ENCODE results near the gene UTP25.

Gene UTP25

GRCh38 chr1:209827384-209828262 lies at the start of gene UTP25:
Gene UTP25 (plus strand): TSS chr1:209827972. CDS start chr1:209828064, 92 bp downstream.
- POLR2A ChIA-PET: no interaction called here
- TF ChIP-seq, protein P1, sequence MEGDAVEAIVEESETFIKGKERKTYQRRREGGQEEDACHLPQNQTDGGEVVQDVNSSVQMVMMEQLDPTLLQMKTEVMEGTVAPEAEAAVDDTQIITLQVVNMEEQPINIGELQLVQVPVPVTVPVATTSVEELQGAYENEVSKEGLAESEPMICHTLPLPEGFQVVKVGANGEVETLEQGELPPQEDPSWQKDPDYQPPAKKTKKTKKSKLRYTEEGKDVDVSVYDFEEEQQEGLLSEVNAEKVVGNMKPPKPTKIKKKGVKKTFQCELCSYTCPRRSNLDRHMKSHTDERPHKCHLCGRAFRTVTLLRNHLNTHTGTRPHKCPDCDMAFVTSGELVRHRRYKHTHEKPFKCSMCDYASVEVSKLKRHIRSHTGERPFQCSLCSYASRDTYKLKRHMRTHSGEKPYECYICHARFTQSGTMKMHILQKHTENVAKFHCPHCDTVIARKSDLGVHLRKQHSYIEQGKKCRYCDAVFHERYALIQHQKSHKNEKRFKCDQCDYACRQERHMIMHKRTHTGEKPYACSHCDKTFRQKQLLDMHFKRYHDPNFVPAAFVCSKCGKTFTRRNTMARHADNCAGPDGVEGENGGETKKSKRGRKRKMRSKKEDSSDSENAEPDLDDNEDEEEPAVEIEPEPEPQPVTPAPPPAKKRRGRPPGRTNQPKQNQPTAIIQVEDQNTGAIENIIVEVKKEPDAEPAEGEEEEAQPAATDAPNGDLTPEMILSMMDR (IDR thresholded peaks at IDR 0.05; ENCODE audit: control extremely low read depth, extremely low read depth, low read depth, missing control alignments): peak; percentile 63
- peak; percentile 89 for DNase-seq (ENCODE audit: extremely low spot score)
- CTCF ChIA-PET: interaction anchor here (0.5 to 8.2 kb wide), 20 partner anchors 10 to 513 kb away, joined by 3 to 190 read pairs (median 4); partner anchors contain the start of genes C1orf74 and IRF6

DNA sequence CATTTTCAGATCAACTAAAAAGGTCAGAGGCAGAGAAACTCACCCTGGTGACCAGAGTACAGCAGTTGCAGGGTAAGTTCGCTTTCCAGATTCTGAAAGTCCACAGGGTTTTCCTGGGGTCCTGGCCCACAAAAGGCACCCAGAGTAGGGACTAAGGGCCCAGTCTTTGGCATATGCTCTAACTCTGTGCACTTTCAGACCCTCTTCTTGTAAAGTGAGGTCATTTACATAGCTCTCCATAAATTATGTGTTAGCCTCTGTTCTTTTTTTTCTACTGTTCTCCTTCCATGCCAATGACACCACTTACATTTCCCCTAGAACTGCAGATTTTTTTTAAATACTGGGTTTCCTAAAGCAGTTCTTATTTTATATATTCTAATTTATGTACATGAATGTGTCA lies 49.7 kb upstream of the UTP25 start:
- TF ChIP-seq, protein P1 (IDR thresholded peaks at IDR 0.05; ENCODE audit: control extremely low read depth, extremely low read depth, low read depth, missing control alignments): no peak
- ChIA-PET POLR2A (no interaction called here), CTCF (interaction anchor here (2.3 to 2.7 kb wide), 2 partner anchors 10 to 45 kb away, joined by 9 to 11 read pairs; no protein-coding TSS in a partner anchor)
- DNase-seq (ENCODE audit: extremely low spot score): no peak

- no peak for DNase-seq (ENCODE audit: extremely low spot score)
- TF ChIP-seq, protein P1 (IDR thresholded peaks at IDR 0.05; ENCODE audit: control extremely low read depth, extremely low read depth, low read depth, missing control alignments): no peak
- ChIA-PET CTCF (interaction anchor here (1.0 to 2.7 kb wide), 4 partner anchors 10 to 43 kb away, joined by 3 to 11 read pairs (median 7); no protein-coding TSS in a partner anchor), POLR2A (no interaction called here)
These were observed 47.5 kb upstream of the UTP25 start for GRCh38 chr1:209780268-209780667.

- DNase-seq (ENCODE audit: extremely low spot score): no peak
- TF ChIP-seq, protein P1 (IDR thresholded peaks at IDR 0.05; ENCODE audit: control extremely low read depth, extremely low read depth, low read depth, missing control alignments): no peak
- POLR2A ChIA-PET: interaction anchor here (1.5 kb wide), 1 partner anchor 14 kb away, joined by 5 read pairs; no protein-coding TSS in a partner anchor
- CTCF ChIA-PET: interaction anchor here (1.0 to 2.4 kb wide), 4 partner anchors 9 to 40 kb away, joined by 3 to 10 read pairs (median 3); no protein-coding TSS in a partner anchor
These were observed 44.4 kb upstream of the UTP25 start for GRCh38 chr1:209783386-209783785.

- POLR2A ChIA-PET: interaction anchor here (0.5 to 0.8 kb wide), 2 partner anchors 10 to 13 kb away, joined by 5 to 7 read pairs; no protein-coding TSS in a partner anchor
These were observed 43.3 kb upstream of the UTP25 start, which contains the start of gene C1orf74 for GRCh38 chr1:209784265-209785169. Gene C1orf74 (minus strand): TSS chr1:209784559. CDS start chr1:209783634, 925 bp downstream.

More at GRCh38 chr1:209784265-209785169, 43.3 kb upstream of the UTP25 start, which contains the start of gene C1orf74:
- TF ChIP-seq, protein P1 (IDR thresholded peaks at IDR 0.05; ENCODE audit: control extremely low read depth, extremely low read depth, low read depth, missing control alignments): peak; percentile 9
- DNase-seq (ENCODE audit: extremely low spot score): peak; percentile 98
- CTCF ChIA-PET: interaction anchor here (0.7 to 2.4 kb wide), 7 partner anchors 13 to 43 kb away, joined by 3 to 10 read pairs (median 4); partner anchors contain the start of gene UTP25

Measured in GM10248 (cell line).